Activated T-cell treated with anti-CD3 and anti-CD28 coated beads, Interleukin-2, amount 50 U/mL, for 48 hours (primary cell): Measurements from ENCODE around the gene ABRAXAS1.
"Not testable (repeated sequence)": the region's sequence is repeated elsewhere in the genome, so short reads cannot be mapped to it uniquely, and the experiment has no call there.

Experiments used
- DNase-seq, 2 experiments: peaks; one replicate each; pipeline ENCODE4 v3.0.0-alpha.2; 2020

The ABRAXAS1 gene

GRCh38 chr4:83484500-83485461, at the start of gene ABRAXAS1:
TSS of gene ABRAXAS1 (minus strand) at chr4:83485100. CDS start at chr4:83485072, 28 bp downstream.
- peak; percentile 96 to 97 for DNase-seq

- no peak for DNase-seq
These were observed 42.8 kb upstream of the ABRAXAS1 start for GRCh38 chr4:83527671-83528070.

- DNase-seq: no peak
These were observed 37.3 kb upstream of the ABRAXAS1 start for GRCh38 chr4:83522239-83522638.

- no peak for DNase-seq
These were observed 31.3 kb upstream of the ABRAXAS1 start for GRCh38 chr4:83516042-83516772.

- DNase-seq: no peak
These were observed 25.5 kb upstream of the ABRAXAS1 start for GRCh38 chr4:83510442-83510841.

GRCh38 chr4:83509156-83509585, 24.3 kb upstream of the ABRAXAS1 start:
- DNase-seq: peak; percentile 69 to 71

GRCh38 chr4:83504996-83505395, 20.1 kb upstream of the ABRAXAS1 start:
- no peak for DNase-seq

- no peak for DNase-seq
These were observed 19.6 kb upstream of the ABRAXAS1 start for GRCh38 chr4:83504503-83504902.

GRCh38 chr4:83503974-83504373, 19.1 kb upstream of the ABRAXAS1 start:
- DNase-seq: no peak

- not testable (repeated sequence) for DNase-seq
These were observed 16.8 kb upstream of the ABRAXAS1 start for GRCh38 chr4:83501671-83502070.

GRCh38 chr4:83498187-83498586, 13.3 kb upstream of the ABRAXAS1 start:
- no peak for DNase-seq

- not testable (repeated sequence) for DNase-seq
These were observed 11.4 kb upstream of the ABRAXAS1 start for GRCh38 chr4:83496085-83496917.

GRCh38 chr4:83490876-83491450, 6.1 kb upstream of the ABRAXAS1 start:
- no peak for DNase-seq

- no peak for DNase-seq
These were observed 4.9 kb upstream of the ABRAXAS1 start for GRCh38 chr4:83489711-83490326.

- DNase-seq: no peak
These were observed 1.7 kb upstream of the ABRAXAS1 start for GRCh38 chr4:83486457-83487129.

- no peak for DNase-seq
These were observed 10.9 kb downstream of the ABRAXAS1 start for GRCh38 chr4:83473966-83474365.

GRCh38 chr4:83473423-83473822, 11.5 kb downstream of the ABRAXAS1 start:
- DNase-seq: no peak

GRCh38 chr4:83456184-83456501, 28.8 kb downstream of the ABRAXAS1 start:
- DNase-seq: no peak

- peak; percentile 94 to 95 for DNase-seq
These were observed 29.4 kb downstream of the ABRAXAS1 start, which contains the start of the genes HELQ and MRPS18C for GRCh38 chr4:83455281-83456183. TSS of gene HELQ (minus strand) at chr4:83455823. CDS start at chr4:83455693, 130 bp downstream. TSS of gene MRPS18C (plus strand) at chr4:83456058. CDS start at chr4:83456078, 20 bp downstream.

- no peak for DNase-seq
These were observed 30.2 kb downstream of the ABRAXAS1 start for GRCh38 chr4:83454686-83455085.
